Activated CD8-positive, alpha-beta memory T cell treated with anti-CD3 and anti-CD28 coated beads for 48 hours (primary cell): ENCODE measurements around the gene GOLGA1.
"Not testable (repeated sequence)": the region's sequence is repeated elsewhere in the genome, so short reads cannot be mapped to it uniquely, and the experiment has no call there.

ENCODE experiments used
- DNase-seq, 3 experiments: peaks; one replicate each; pipeline ENCODE4 v3.0.0-alpha.2; 2020; ENCODE audit warnings: low read depth in 2 of 3, low spot score in 2 of 3

Gene GOLGA1

GRCh38 chr9:124860582-124861341 is 80.1 kb downstream of the GOLGA1 start:
- DNase-seq, result no peak

GRCh38 chr9:124859803-124860581 is 80.9 kb downstream of the GOLGA1 start:
- no peak for DNase-seq

- DNase-seq, result no peak
Observed at GRCh38 chr9:124858330-124859046, 82.4 kb downstream of the GOLGA1 start.

- no peak for DNase-seq
Observed at GRCh38 chr9:124857533-124858162, 83.2 kb downstream of the GOLGA1 start.

- no peak for DNase-seq
Observed at GRCh38 chr9:124855944-124856765, 84.7 kb downstream of the GOLGA1 start.

- DNase-seq, result no peak
Observed at GRCh38 chr9:124855566-124855943, 85.3 kb downstream of the GOLGA1 start.

- no peak for DNase-seq
Observed at GRCh38 chr9:124854822-124855221, 86.1 kb downstream of the GOLGA1 start.

GRCh38 chr9:124854161-124854560 is 86.7 kb downstream of the GOLGA1 start:
- DNase-seq, result no peak

- DNase-seq, result no peak
Observed at GRCh38 chr9:124853605-124854143, 87.2 kb downstream of the GOLGA1 start.

GRCh38 chr9:124852829-124853531 is 87.9 kb downstream of the GOLGA1 start, which contains the start of gene WDR38:
Gene WDR38 (plus strand): TSS chr9:124853460. CDS start chr9:124853532, 72 bp downstream.
- DNase-seq, result peak; percentile 67 to 82 (median 69)

GRCh38 chr9:124852121-124852828 is 88.6 kb downstream of the GOLGA1 start:
- DNase-seq, result no peak

- DNase-seq, result no peak
Observed at GRCh38 chr9:124849801-124850200, 91.1 kb downstream of the GOLGA1 start.

GRCh38 chr9:124846969-124847368 is 93.9 kb downstream of the GOLGA1 start:
- no peak for DNase-seq

GRCh38 chr9:124846467-124846866 is 94.4 kb downstream of the GOLGA1 start:
- not testable (repeated sequence) for DNase-seq

GRCh38 chr9:124844291-124844690 is 96.6 kb downstream of the GOLGA1 start:
- no peak for DNase-seq

GRCh38 chr9:124843456-124844034 is 97.3 kb downstream of the GOLGA1 start:
- DNase-seq, result no peak

- no peak for DNase-seq
Observed at GRCh38 chr9:124841075-124841821, 99.6 kb downstream of the GOLGA1 start.
